ENCODE data around the gene CERS3. TPM values are rescaled to one million over a fixed set of nuclear protein-coding genes. Genes with fewer than 3 reads are reported as not detected.

The CERS3 gene
- total RNA-seq, 1 experiment from 2014 or later = not detected

DNA sequence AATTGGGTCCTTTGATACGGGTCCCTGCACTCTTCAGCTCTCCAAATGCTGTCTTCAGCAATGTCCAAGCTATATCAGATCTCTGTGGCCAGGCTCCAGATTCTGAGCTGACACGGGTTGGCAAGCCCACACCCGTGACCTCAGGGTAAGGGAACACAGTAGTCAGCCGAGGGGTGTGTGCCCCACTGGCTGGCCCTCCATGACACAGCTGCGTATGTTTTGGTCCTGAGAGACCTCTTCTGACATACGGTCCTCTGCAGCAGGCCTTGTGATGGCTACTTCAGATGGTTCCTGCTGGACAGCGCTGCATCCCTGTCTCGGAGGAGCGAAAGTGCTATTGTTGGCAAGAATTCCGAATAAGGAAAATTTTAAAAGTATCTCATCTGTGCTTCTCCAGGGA, 101.8 kb downstream of the CERS3 start:
- no peak overlapping the region for H3K4me3 ChIP-seq (ENCODE audit: low read depth in 2 of 2, low read length in 2 of 2)
- H3K4me1 ChIP-seq (ENCODE audit: control insufficient read depth, insufficient read depth, low read length) = no peaks in the 10 kb centered on the region
- intact Hi-C loops (cut with micrococcal nuclease; ENCODE audit: unreplicated experiment) = no loop called here
- no peaks in the 10 kb centered on the region for H3K36me3 ChIP-seq (ENCODE audit: control insufficient read depth, insufficient read depth, low read length)
- no TSS peak for BruUV-seq (replicated peaks)
- in situ Hi-C loops (cut with HindIII; ENCODE audit: low pct_unique_long_range_greater_than_20kb, low sequenced_read_pairs) = no loop called here
- TF ChIP-seq, protein P1, sequence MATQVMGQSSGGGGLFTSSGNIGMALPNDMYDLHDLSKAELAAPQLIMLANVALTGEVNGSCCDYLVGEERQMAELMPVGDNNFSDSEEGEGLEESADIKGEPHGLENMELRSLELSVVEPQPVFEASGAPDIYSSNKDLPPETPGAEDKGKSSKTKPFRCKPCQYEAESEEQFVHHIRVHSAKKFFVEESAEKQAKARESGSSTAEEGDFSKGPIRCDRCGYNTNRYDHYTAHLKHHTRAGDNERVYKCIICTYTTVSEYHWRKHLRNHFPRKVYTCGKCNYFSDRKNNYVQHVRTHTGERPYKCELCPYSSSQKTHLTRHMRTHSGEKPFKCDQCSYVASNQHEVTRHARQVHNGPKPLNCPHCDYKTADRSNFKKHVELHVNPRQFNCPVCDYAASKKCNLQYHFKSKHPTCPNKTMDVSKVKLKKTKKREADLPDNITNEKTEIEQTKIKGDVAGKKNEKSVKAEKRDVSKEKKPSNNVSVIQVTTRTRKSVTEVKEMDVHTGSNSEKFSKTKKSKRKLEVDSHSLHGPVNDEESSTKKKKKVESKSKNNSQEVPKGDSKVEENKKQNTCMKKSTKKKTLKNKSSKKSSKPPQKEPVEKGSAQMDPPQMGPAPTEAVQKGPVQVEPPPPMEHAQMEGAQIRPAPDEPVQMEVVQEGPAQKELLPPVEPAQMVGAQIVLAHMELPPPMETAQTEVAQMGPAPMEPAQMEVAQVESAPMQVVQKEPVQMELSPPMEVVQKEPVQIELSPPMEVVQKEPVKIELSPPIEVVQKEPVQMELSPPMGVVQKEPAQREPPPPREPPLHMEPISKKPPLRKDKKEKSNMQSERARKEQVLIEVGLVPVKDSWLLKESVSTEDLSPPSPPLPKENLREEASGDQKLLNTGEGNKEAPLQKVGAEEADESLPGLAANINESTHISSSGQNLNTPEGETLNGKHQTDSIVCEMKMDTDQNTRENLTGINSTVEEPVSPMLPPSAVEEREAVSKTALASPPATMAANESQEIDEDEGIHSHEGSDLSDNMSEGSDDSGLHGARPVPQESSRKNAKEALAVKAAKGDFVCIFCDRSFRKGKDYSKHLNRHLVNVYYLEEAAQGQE (IDR thresholded peaks at IDR 0.05; ENCODE audit: insufficient read depth in 1 of 2, low read depth in 2 of 2, low read length in 1 of 2) = no peak; a peak in 1 of 4 replicates
- TF ChIP-seq, protein P2, sequence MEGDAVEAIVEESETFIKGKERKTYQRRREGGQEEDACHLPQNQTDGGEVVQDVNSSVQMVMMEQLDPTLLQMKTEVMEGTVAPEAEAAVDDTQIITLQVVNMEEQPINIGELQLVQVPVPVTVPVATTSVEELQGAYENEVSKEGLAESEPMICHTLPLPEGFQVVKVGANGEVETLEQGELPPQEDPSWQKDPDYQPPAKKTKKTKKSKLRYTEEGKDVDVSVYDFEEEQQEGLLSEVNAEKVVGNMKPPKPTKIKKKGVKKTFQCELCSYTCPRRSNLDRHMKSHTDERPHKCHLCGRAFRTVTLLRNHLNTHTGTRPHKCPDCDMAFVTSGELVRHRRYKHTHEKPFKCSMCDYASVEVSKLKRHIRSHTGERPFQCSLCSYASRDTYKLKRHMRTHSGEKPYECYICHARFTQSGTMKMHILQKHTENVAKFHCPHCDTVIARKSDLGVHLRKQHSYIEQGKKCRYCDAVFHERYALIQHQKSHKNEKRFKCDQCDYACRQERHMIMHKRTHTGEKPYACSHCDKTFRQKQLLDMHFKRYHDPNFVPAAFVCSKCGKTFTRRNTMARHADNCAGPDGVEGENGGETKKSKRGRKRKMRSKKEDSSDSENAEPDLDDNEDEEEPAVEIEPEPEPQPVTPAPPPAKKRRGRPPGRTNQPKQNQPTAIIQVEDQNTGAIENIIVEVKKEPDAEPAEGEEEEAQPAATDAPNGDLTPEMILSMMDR (IDR thresholded peaks at IDR 0.05) = no peak
- TF ChIP-seq POLR2AphosphoS5 (IDR thresholded peaks at IDR 0.05; ENCODE audit: low read depth, low read length) (no peak), TCF7L2 (IDR thresholded peaks at IDR 0.05; ENCODE audit: low read depth, low read length) (no peak), SIN3A (IDR thresholded peaks at IDR 0.05; ENCODE audit: borderline replicate concordance, insufficient read depth, low read depth, low read length) (no peak)
- POLR2A ChIA-PET = no interaction called here
- H3K9me3 ChIP-seq (ENCODE audit: control insufficient read depth, insufficient read depth, low read depth, low read length) = no peaks in the 10 kb centered on the region
- DNase-seq (ENCODE audit: low read depth, low spot score) (no peak), ATAC-seq (no peak)
- H3K27ac ChIP-seq (ENCODE audit: low read length) = no peak overlapping the region
- H3K27me3 ChIP-seq (ENCODE audit: control insufficient read depth, insufficient read depth, low read length) = no peaks in the 10 kb centered on the region
- CTCF ChIA-PET = interaction anchor here (0.6 kb wide), 1 partner anchor 34 kb away, joined by 7 read pairs; no protein-coding TSS in a partner anchor

DNA sequence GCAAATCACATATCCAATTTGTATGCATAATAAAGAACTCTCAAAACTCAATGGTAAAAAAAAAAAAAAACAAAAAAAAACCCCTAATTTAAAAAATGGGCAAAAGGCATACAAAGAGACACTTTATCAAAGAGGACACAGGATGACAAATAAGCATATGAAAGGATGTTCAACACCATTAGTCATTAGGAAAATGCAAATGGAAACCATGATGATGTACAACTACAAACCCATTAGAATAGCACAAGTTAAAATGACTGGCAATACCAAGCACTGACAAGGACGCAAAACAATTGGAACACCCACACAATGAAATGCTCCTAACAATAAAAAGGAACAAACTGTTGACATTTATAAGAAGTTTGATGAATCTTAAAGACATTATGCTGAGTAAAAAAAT, 123.6 kb downstream of the CERS3 start:
- no peaks in the 10 kb centered on the region for H3K36me3 ChIP-seq (ENCODE audit: control insufficient read depth, insufficient read depth, low read length)
- ATAC-seq (no peak), DNase-seq (ENCODE audit: low read depth, low spot score) (no peak)
- TF ChIP-seq, protein P2 (IDR thresholded peaks at IDR 0.05) = no peak
- no peak for TF ChIP-seq SIN3A (IDR thresholded peaks at IDR 0.05; ENCODE audit: borderline replicate concordance, insufficient read depth, low read depth, low read length)
- TF ChIP-seq, protein P1 (IDR thresholded peaks at IDR 0.05; ENCODE audit: insufficient read depth in 1 of 2, low read depth in 2 of 2, low read length in 1 of 2) = no peak
- no peak for TF ChIP-seq TCF7L2 (IDR thresholded peaks at IDR 0.05; ENCODE audit: low read depth, low read length)
- TF ChIP-seq POLR2AphosphoS5 (IDR thresholded peaks at IDR 0.05; ENCODE audit: low read depth, low read length) = no peak
- no peaks in the 10 kb centered on the region; the same call in 1 of the 2 replicates for H3K27me3 ChIP-seq (ENCODE audit: control insufficient read depth, insufficient read depth, low read length)
- ChIA-PET CTCF (no interaction called here), POLR2A (no interaction called here)
- H3K9me3 ChIP-seq (ENCODE audit: control insufficient read depth, insufficient read depth, low read depth, low read length) = no peaks in the 10 kb centered on the region
- H3K4me3 ChIP-seq (ENCODE audit: low read depth in 2 of 2, low read length in 2 of 2) = no peak overlapping the region
- in situ Hi-C loops (cut with HindIII; ENCODE audit: low pct_unique_long_range_greater_than_20kb, low sequenced_read_pairs) (no loop called here), intact Hi-C loops (cut with micrococcal nuclease; ENCODE audit: unreplicated experiment) (no loop called here)
- H3K27ac ChIP-seq (ENCODE audit: low read length) = no peak overlapping the region
- no peaks in the 10 kb centered on the region for H3K4me1 ChIP-seq (ENCODE audit: control insufficient read depth, insufficient read depth, low read length)
- BruUV-seq (replicated peaks) = no TSS peak

Data from Panc1 (cell line).